Activated CD8-positive, alpha-beta T cell treated with anti-CD3 and anti-CD28 coated beads for 36 hours (primary cell): ENCODE measurements around the gene RALGAPB. TPM values are rescaled to one million over a fixed set of nuclear protein-coding genes. Genes with fewer than 3 reads are reported as not detected.

Experiments used
- ATAC-seq: fragments of 200-7000 bp; cut with Tn5 transposase; one replicate; pipeline ENCODE4 v1.10.0; 2021; ENCODE audit warnings: mild to moderate bottlenecking, moderate library complexity
- CTCF ChIA-PET: fragments of 350-600 bp; sonication (Branson Sonifier 250); formaldehyde crosslinking; loops from one replicate; lab custom pipeline; 2021; ENCODE audit warnings: antibody characterized with exemption; lab: Charles Lee
- POLR2A ChIA-PET: fragments of 350-600 bp; sonication (Branson Sonifier 250); formaldehyde crosslinking; loops from one replicate; lab custom pipeline; 2021; ENCODE audit warnings: antibody characterized with exemption; lab: Charles Lee
- DNase-seq: peaks from one replicate; pipeline ENCODE4 v3.0.0-alpha.2; 2020
- H3K27ac Mint-ChIP-seq: one replicate; pipeline ENCODE4 v1.8.0; 2021; ENCODE audit warnings: mild to moderate bottlenecking, mixed read lengths
- H3K27me3 Mint-ChIP-seq: one replicate; pipeline ENCODE4 v1.8.0; 2021; ENCODE audit warnings: mixed read lengths
- H3K36me3 Mint-ChIP-seq: one replicate; pipeline ENCODE4 v1.8.0; 2021; ENCODE audit warnings: low read depth, mixed read lengths
- H3K4me1 Mint-ChIP-seq: one replicate; pipeline ENCODE4 v1.8.0; 2021; ENCODE audit warnings: low read depth, mixed read lengths
- H3K4me3 Mint-ChIP-seq: one replicate; pipeline ENCODE4 v1.8.0; 2021; ENCODE audit warnings: mild to moderate bottlenecking, moderate library complexity, mixed read lengths
- H3K9me3 Mint-ChIP-seq: one replicate; pipeline ENCODE4 v1.8.0; 2021; ENCODE audit warnings: mixed read lengths
- CTCF ChIP-seq: fragments of 200-600 bp; IDR thresholded peaks from one replicate; pipeline ENCODE4 v1.8.0; 2022; ENCODE audit warnings: antibody characterized with exemption, mild to moderate bottlenecking
- intact Hi-C: fragments of 100-400 bp; cut with micrococcal nuclease; formaldehyde crosslinking; loops from one replicate; pipeline ENCODE4 v1.10.0; 2022
- total RNA-seq, 2 experiments: library from RNA; stranded (reverse); gene quantifications; one replicate each; pipeline ENCODE4 v1.2.3, GENCODE V29; 2021

RALGAPB gene
- total RNA-seq, 2 experiments from 2014 or later: 19.8 to 21.3 TPM

GRCh38 chr20:38514185-38514584, 41.5 kb downstream of the RALGAPB start:
- no peaks in the 10 kb centered on the region for H3K9me3 Mint-ChIP-seq
- peaks cover 34% of the 10 kb centered on the region for H3K36me3 Mint-ChIP-seq
- intact Hi-C loops: no loop called here
- H3K27me3 Mint-ChIP-seq: no peaks in the 10 kb centered on the region
- H3K4me1 Mint-ChIP-seq: no peaks in the 10 kb centered on the region
- no peak for TF ChIP-seq CTCF
- ChIA-PET CTCF (interaction anchor here (1.0 kb wide), 1 partner anchor 36 kb away, joined by 3 read pairs; no protein-coding TSS in a partner anchor), POLR2A (interaction anchor here (0.7 to 0.9 kb wide), 2 partner anchors 25 to 54 kb away, joined by 3 to 4 read pairs; no protein-coding TSS in a partner anchor)
- ATAC-seq (no peak), DNase-seq (no peak)
- H3K4me3 Mint-ChIP-seq: no peak overlapping the region
- H3K27ac Mint-ChIP-seq: no peak overlapping the region

GRCh38 chr20:38514947-38515346, 42.3 kb downstream of the RALGAPB start:
- Mint-ChIP-seq H3K4me1 (no peaks in the 10 kb centered on the region), H3K36me3 (peaks cover 29% of the 10 kb centered on the region), H3K9me3 (no peaks in the 10 kb centered on the region), H3K27ac (no peak overlapping the region), H3K4me3 (no peak overlapping the region), H3K27me3 (no peaks in the 10 kb centered on the region)
- intact Hi-C loops: no loop called here
- TF ChIP-seq CTCF: no peak
- POLR2A ChIA-PET: interaction anchor here (0.9 kb wide), 1 partner anchor 24 kb away, joined by 4 read pairs; no protein-coding TSS in a partner anchor
- DNase-seq: no peak
- ATAC-seq: no peak
- CTCF ChIA-PET: no interaction called here

GRCh38 chr20:38515631-38516030, 43.0 kb downstream of the RALGAPB start:
- H3K4me3 Mint-ChIP-seq: no peak overlapping the region
- intact Hi-C loops: no loop called here
- H3K27ac Mint-ChIP-seq: no peak overlapping the region
- no peaks in the 10 kb centered on the region for H3K4me1 Mint-ChIP-seq
- ChIA-PET POLR2A (interaction anchor here (1.1 kb wide), 1 partner anchor 42 kb away, joined by 4 read pairs; no protein-coding TSS in a partner anchor), CTCF (no interaction called here)
- DNase-seq (no peak), ATAC-seq (no peak)
- no peaks in the 10 kb centered on the region for H3K9me3 Mint-ChIP-seq
- H3K36me3 Mint-ChIP-seq: peaks cover 25% of the 10 kb centered on the region
- no peaks in the 10 kb centered on the region for H3K27me3 Mint-ChIP-seq
- no peak for TF ChIP-seq CTCF

GRCh38 chr20:38519426-38519825, 46.8 kb downstream of the RALGAPB start:
- no peak for DNase-seq
- intact Hi-C loops: no loop called here
- Mint-ChIP-seq H3K9me3 (no peaks in the 10 kb centered on the region), H3K27me3 (no peaks in the 10 kb centered on the region), H3K27ac (no peak overlapping the region), H3K4me3 (no peak overlapping the region), H3K36me3 (peaks cover 34% of the 10 kb centered on the region), H3K4me1 (no peaks in the 10 kb centered on the region)
- CTCF ChIA-PET: interaction anchor here (1.0 to 1.3 kb wide), 3 partner anchors 8 to 73 kb away, joined by 3 to 6 read pairs (median 4); no protein-coding TSS in a partner anchor
- ATAC-seq: no peak
- POLR2A ChIA-PET: no interaction called here
- no peak for TF ChIP-seq CTCF

- no peaks in the 10 kb centered on the region for H3K27me3 Mint-ChIP-seq
- ATAC-seq (no peak), DNase-seq (no peak)
- intact Hi-C loops: no loop called here
- H3K4me3 Mint-ChIP-seq: no peak overlapping the region
- H3K9me3 Mint-ChIP-seq: no peaks in the 10 kb centered on the region
- H3K4me1 Mint-ChIP-seq: no peaks in the 10 kb centered on the region
- H3K27ac Mint-ChIP-seq: no peak overlapping the region
- H3K36me3 Mint-ChIP-seq: peaks cover 34% of the 10 kb centered on the region
- TF ChIP-seq CTCF: no peak
- POLR2A ChIA-PET: no interaction called here
- CTCF ChIA-PET: interaction anchor here (1.3 kb wide), 1 partner anchor 18 kb away, joined by 6 read pairs; no protein-coding TSS in a partner anchor
Observed at GRCh38 chr20:38520261-38520660, 47.6 kb downstream of the RALGAPB start.
